ENCODE results near the gene AKAP3.

The AKAP3 gene

GRCh38 chr12:4587108-4587507 lies 61.7 kb downstream of the AKAP3 start:
- peaks cover 3% of the 10 kb centered on the region for H3K9me3 ChIP-seq (ENCODE audit: insufficient read depth, low read depth, low read length)
- no peak overlapping the region for H3K9ac ChIP-seq (ENCODE audit: low read length)
- no peaks in the 10 kb centered on the region for H3K79me2 ChIP-seq (ENCODE audit: control insufficient read depth, insufficient read depth, low read length, poor library complexity)
- no peak overlapping the region for H3K14ac ChIP-seq (ENCODE audit: low read length)
- no peak overlapping the region for H2AK5ac ChIP-seq (ENCODE audit: low read length)
- H3K27ac ChIP-seq (ENCODE audit: low read depth, low read length): no peak overlapping the region
- H3K4me2 ChIP-seq (ENCODE audit: low read length): no peak overlapping the region
- no peak overlapping the region for H3K23ac ChIP-seq (ENCODE audit: low read length)
- no peak overlapping the region for H3K4ac ChIP-seq (ENCODE audit: low read depth, low read length)
- no peak overlapping the region for H4K12ac ChIP-seq (ENCODE audit: low read depth, low read length)
- H4K91ac ChIP-seq (ENCODE audit: low read depth, low read length): no peak overlapping the region
- H3K4me1 ChIP-seq (ENCODE audit: control insufficient read depth in 1 of 2, insufficient read depth in 2 of 2, low read length in 2 of 2): no peaks in the 10 kb centered on the region
- no peak overlapping the region for H2BK12ac ChIP-seq (ENCODE audit: low read length)
- no peak overlapping the region for H2BK120ac ChIP-seq (ENCODE audit: insufficient read depth, low read length, poor library complexity)
- no peaks in the 10 kb centered on the region for H3K27me3 ChIP-seq (ENCODE audit: insufficient read depth, low read length)
- H2AFZ ChIP-seq (ENCODE audit: insufficient read depth, low read length, poor library complexity): no peak overlapping the region
- WGBS (ENCODE audit: extremely low coverage, insufficient coverage, insufficient read length): no CpG with 5 or more reads among the region's 9 CpGs
- no peaks in the 10 kb centered on the region for H3K79me1 ChIP-seq (ENCODE audit: low read length)
- DNase-seq: no peak
- no peak overlapping the region for H4K8ac ChIP-seq (ENCODE audit: low read depth, low read length)
- H3K36me3 ChIP-seq (ENCODE audit: control insufficient read depth in 1 of 2, insufficient read depth in 2 of 2, low read length in 2 of 2): no peaks in the 10 kb centered on the region
- H2BK5ac ChIP-seq (ENCODE audit: low read depth, low read length, poor library complexity): no peak overlapping the region
- H3K18ac ChIP-seq (ENCODE audit: low read length): no peak overlapping the region
- H3K4me3 ChIP-seq (ENCODE audit: low read depth, low read length): no peak overlapping the region

GRCh38 chr12:4586500-4586899 lies 62.4 kb downstream of the AKAP3 start:
- H2BK120ac ChIP-seq (ENCODE audit: insufficient read depth, low read length, poor library complexity): no peak overlapping the region
- no peak overlapping the region for H2AFZ ChIP-seq (ENCODE audit: insufficient read depth, low read length, poor library complexity)
- H3K18ac ChIP-seq (ENCODE audit: low read length): no peak overlapping the region
- H2AK5ac ChIP-seq (ENCODE audit: low read length): no peak overlapping the region
- H3K27me3 ChIP-seq (ENCODE audit: insufficient read depth, low read length): no peaks in the 10 kb centered on the region
- no peak overlapping the region for H3K9ac ChIP-seq (ENCODE audit: low read length)
- no peak overlapping the region for H3K4me3 ChIP-seq (ENCODE audit: low read depth, low read length)
- no peak overlapping the region for H3K27ac ChIP-seq (ENCODE audit: low read depth, low read length)
- no peak overlapping the region for H3K4ac ChIP-seq (ENCODE audit: low read depth, low read length)
- H3K4me2 ChIP-seq (ENCODE audit: low read length): no peak overlapping the region
- H3K79me2 ChIP-seq (ENCODE audit: control insufficient read depth, insufficient read depth, low read length, poor library complexity): no peaks in the 10 kb centered on the region
- H3K4me1 ChIP-seq (ENCODE audit: control insufficient read depth in 1 of 2, insufficient read depth in 2 of 2, low read length in 2 of 2): no peaks in the 10 kb centered on the region
- no peaks in the 10 kb centered on the region for H3K79me1 ChIP-seq (ENCODE audit: low read length)
- no CpG with 5 or more reads among the region's 5 CpGs for WGBS (ENCODE audit: extremely low coverage, insufficient coverage, insufficient read length)
- peaks cover 3% of the 10 kb centered on the region for H3K9me3 ChIP-seq (ENCODE audit: insufficient read depth, low read depth, low read length)
- no peak overlapping the region for H4K91ac ChIP-seq (ENCODE audit: low read depth, low read length)
- H4K12ac ChIP-seq (ENCODE audit: low read depth, low read length): no peak overlapping the region
- H3K23ac ChIP-seq (ENCODE audit: low read length): no peak overlapping the region
- no peak overlapping the region for H3K14ac ChIP-seq (ENCODE audit: low read length)
- no peak for DNase-seq
- H4K8ac ChIP-seq (ENCODE audit: low read depth, low read length): no peak overlapping the region
- no peak overlapping the region for H2BK12ac ChIP-seq (ENCODE audit: low read length)
- H2BK5ac ChIP-seq (ENCODE audit: low read depth, low read length, poor library complexity): no peak overlapping the region
- no peaks in the 10 kb centered on the region for H3K36me3 ChIP-seq (ENCODE audit: control insufficient read depth in 1 of 2, insufficient read depth in 2 of 2, low read length in 2 of 2)

- Histone ChIP-seq H3K4me2 (ENCODE audit: low read length) (no peak overlapping the region), H2AK5ac (ENCODE audit: low read length) (no peak overlapping the region), H3K79me1 (ENCODE audit: low read length) (no peaks in the 10 kb centered on the region), H3K4me1 (ENCODE audit: control insufficient read depth in 1 of 2, insufficient read depth in 2 of 2, low read length in 2 of 2) (no peaks in the 10 kb centered on the region), H4K8ac (ENCODE audit: low read depth, low read length) (no peak overlapping the region), H3K23ac (ENCODE audit: low read length) (no peak overlapping the region), H3K27me3 (ENCODE audit: insufficient read depth, low read length) (no peaks in the 10 kb centered on the region), H2AFZ (ENCODE audit: insufficient read depth, low read length, poor library complexity) (no peak overlapping the region), H4K91ac (ENCODE audit: low read depth, low read length) (no peak overlapping the region), H3K36me3 (ENCODE audit: control insufficient read depth in 1 of 2, insufficient read depth in 2 of 2, low read length in 2 of 2) (no peaks in the 10 kb centered on the region), H3K79me2 (ENCODE audit: control insufficient read depth, insufficient read depth, low read length, poor library complexity) (no peaks in the 10 kb centered on the region), H3K18ac (ENCODE audit: low read length) (no peak overlapping the region), H2BK12ac (ENCODE audit: low read length) (no peak overlapping the region), H3K4me3 (ENCODE audit: low read depth, low read length) (no peak overlapping the region), H3K14ac (ENCODE audit: low read length) (no peak overlapping the region), H3K9me3 (ENCODE audit: insufficient read depth, low read depth, low read length) (no peaks in the 10 kb centered on the region), H3K9ac (ENCODE audit: low read length) (no peak overlapping the region), H2BK120ac (ENCODE audit: insufficient read depth, low read length, poor library complexity) (no peak overlapping the region), H2BK5ac (ENCODE audit: low read depth, low read length, poor library complexity) (no peak overlapping the region), H3K27ac (ENCODE audit: low read depth, low read length) (no peak overlapping the region), H4K12ac (ENCODE audit: low read depth, low read length) (no peak overlapping the region), H3K4ac (ENCODE audit: low read depth, low read length) (no peak overlapping the region)
- no CpG with 5 or more reads among the region's 7 CpGs for WGBS (ENCODE audit: extremely low coverage, insufficient coverage, insufficient read length)
- no peak for DNase-seq
Measured at GRCh38 chr12:4584896-4585295, 64.0 kb downstream of the AKAP3 start.

GRCh38 chr12:4584281-4584680 lies 64.6 kb downstream of the AKAP3 start:
- H3K79me2 ChIP-seq (ENCODE audit: control insufficient read depth, insufficient read depth, low read length, poor library complexity): no peaks in the 10 kb centered on the region
- no peak overlapping the region for H3K4me2 ChIP-seq (ENCODE audit: low read length)
- WGBS (ENCODE audit: extremely low coverage, insufficient coverage, insufficient read length): no CpG with 5 or more reads among the region's 6 CpGs
- H3K14ac ChIP-seq (ENCODE audit: low read length): no peak overlapping the region
- no peak overlapping the region for H2AFZ ChIP-seq (ENCODE audit: insufficient read depth, low read length, poor library complexity)
- no peak overlapping the region for H4K91ac ChIP-seq (ENCODE audit: low read depth, low read length)
- H3K27me3 ChIP-seq (ENCODE audit: insufficient read depth, low read length): no peaks in the 10 kb centered on the region
- no peak overlapping the region for H3K4me3 ChIP-seq (ENCODE audit: low read depth, low read length)
- no peaks in the 10 kb centered on the region for H3K79me1 ChIP-seq (ENCODE audit: low read length)
- no peak overlapping the region for H2AK5ac ChIP-seq (ENCODE audit: low read length)
- H4K12ac ChIP-seq (ENCODE audit: low read depth, low read length): no peak overlapping the region
- H2BK120ac ChIP-seq (ENCODE audit: insufficient read depth, low read length, poor library complexity): no peak overlapping the region
- no peak overlapping the region for H3K4ac ChIP-seq (ENCODE audit: low read depth, low read length)
- no peak overlapping the region for H3K18ac ChIP-seq (ENCODE audit: low read length)
- no peaks in the 10 kb centered on the region for H3K9me3 ChIP-seq (ENCODE audit: insufficient read depth, low read depth, low read length)
- H3K36me3 ChIP-seq (ENCODE audit: control insufficient read depth in 1 of 2, insufficient read depth in 2 of 2, low read length in 2 of 2): no peaks in the 10 kb centered on the region
- no peak overlapping the region for H3K23ac ChIP-seq (ENCODE audit: low read length)
- no peak overlapping the region for H2BK5ac ChIP-seq (ENCODE audit: low read depth, low read length, poor library complexity)
- no peak overlapping the region for H3K27ac ChIP-seq (ENCODE audit: low read depth, low read length)
- no peaks in the 10 kb centered on the region for H3K4me1 ChIP-seq (ENCODE audit: control insufficient read depth in 1 of 2, insufficient read depth in 2 of 2, low read length in 2 of 2)
- no peak overlapping the region for H2BK12ac ChIP-seq (ENCODE audit: low read length)
- H4K8ac ChIP-seq (ENCODE audit: low read depth, low read length): no peak overlapping the region
- H3K9ac ChIP-seq (ENCODE audit: low read length): no peak overlapping the region
- DNase-seq: no peak

Measured in trophoblast cell (in vitro differentiated cells and primary cell).